Measurements from ENCODE around the gene NMB. TPM values are rescaled to one million over a fixed set of nuclear protein-coding genes. Genes with fewer than 3 reads are reported as not detected.

Gene NMB
- total RNA-seq: 4.6 and 7.3 TPM in 2 replicates

DNA sequence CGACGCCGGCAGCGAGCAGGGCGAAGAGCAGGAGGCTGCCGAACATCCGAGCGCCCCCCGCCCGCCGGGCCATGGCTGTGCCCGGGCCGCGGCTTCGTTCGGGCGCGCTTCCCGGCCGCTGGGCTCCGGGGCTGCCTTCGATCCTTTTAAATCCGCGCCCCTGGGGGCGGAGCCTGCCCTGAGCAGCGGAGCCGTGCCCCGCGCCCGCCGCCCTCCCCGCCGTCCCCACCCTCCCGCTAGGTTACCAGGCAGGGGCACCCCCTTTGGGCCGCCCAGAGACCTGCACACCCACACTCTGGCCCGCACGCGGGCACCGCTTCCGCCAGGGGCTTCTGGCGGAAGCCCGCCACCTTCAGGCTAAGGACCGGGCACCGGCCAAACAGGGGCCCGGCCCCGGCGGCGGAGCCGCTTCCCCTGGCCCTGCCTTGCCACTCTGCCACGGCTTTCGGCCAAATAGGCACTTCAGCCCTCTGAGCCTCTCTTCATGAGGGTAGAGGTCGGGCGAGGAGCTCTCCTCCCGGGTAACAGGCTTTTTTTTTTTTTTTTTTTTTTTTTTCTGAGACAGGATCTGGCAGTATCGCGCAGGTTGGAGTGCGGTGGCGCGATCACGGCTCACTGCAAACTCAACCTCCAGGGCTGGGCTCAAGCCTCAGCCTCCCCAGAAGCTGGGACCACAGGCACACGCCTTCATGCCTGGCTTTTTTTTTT lies at the start of gene NMB:
Gene NMB, minus strand, starts transcription at position 120 of the 708 bp plus-strand sequence. Its CDS starts 47 bp downstream, at position 73.

GRCh38 chr15:84653910-84654688 lies 3.9 kb downstream of the NMB start, which contains the start of gene WDR73:
WDR73 (minus strand) TSS chr15:84654283; CDS start chr15:84654274, 9 bp downstream.

Other genes with a start within 250 kb of the NMB start
- gene ZSCAN2, start 57.2 kb downstream of the NMB start, total RNA-seq: 6.3 and 10.4 TPM in 2 replicates
- gene WDR73, start 3.9 kb downstream of the NMB start, total RNA-seq: 22.0 and 26.8 TPM in 2 replicates
- gene SEC11A, start 57.9 kb upstream of the NMB start, total RNA-seq: 253 and 315 TPM in 2 replicates
- 3.6 and 3.7 TPM in 2 replicates for gene ZNF592, start 90.4 kb upstream of the NMB start, total RNA-seq
- 3.3 and 5.4 TPM in 2 replicates for gene ALPK3, start 159.2 kb upstream of the NMB start, total RNA-seq
- under 0.01 TPM in 1 of 2 replicates, not detected in the other for gene SLC28A1, start 226.5 kb upstream of the NMB start, total RNA-seq